ENCODE results near the gene ETV6.
"Not testable (repeated sequence)": the region's sequence is repeated elsewhere in the genome, so short reads cannot be mapped to it uniquely, and the experiment has no call there.

Gene ETV6

DNA sequence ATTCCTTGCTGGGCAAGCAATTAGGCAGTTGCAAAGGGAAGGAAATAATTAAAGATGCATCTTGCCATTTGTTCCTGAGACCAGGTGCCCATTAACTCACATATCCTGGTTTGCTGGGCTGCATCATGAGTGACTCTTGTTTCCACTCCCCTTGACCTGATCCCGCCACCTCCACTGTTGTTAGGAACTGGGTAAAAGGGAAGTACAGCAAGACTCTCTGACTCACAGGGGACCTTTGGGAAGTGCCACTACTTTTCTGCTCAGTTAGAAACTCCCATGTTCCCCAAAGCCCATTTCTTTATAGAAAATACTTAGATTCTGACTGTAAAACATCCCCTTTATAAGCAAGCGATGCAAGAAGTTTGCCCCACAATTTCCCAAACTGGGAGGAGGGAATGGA is 235.2 kb downstream of the ETV6 start:
- DNase-seq (ENCODE audit: low read depth) = no peak

DNA sequence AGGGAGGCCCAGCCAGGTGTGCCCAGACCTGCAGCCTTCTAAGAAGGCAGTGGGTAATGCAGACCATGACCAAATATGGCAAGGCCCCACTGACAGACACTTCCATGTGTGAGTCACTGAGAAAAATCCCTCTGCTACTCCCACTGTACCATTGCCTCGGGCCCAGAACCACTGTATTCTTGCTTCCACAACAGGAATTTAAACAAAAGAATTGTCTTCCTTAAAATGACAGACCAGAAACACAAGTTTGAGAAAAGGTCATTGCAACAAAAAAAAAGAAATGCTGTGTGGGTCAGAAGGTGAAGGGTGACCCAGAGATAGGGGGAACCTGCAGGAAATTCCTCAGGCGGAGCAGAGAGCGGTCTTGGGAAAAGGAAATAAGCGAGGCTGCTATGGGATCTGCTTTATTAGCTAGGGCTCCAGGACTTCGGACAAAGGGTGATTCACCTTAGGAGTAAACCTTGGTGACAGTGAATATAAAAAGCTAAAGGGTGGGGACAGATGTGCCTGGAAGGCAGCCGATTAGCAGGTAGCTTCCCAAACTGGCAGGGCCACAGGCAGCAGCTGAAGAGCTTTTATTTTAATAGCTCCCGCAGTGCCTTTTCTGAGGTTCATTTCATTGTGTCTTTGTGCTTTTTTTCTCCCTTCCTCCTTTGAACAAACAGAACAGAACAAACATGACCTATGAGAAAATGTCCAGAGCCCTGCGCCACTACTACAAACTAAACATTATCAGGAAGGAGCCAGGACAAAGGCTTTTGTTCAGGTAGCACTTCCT is 236.0 kb downstream of the ETV6 start:
- DNase-seq (ENCODE audit: low read depth) = no peak

DNA sequence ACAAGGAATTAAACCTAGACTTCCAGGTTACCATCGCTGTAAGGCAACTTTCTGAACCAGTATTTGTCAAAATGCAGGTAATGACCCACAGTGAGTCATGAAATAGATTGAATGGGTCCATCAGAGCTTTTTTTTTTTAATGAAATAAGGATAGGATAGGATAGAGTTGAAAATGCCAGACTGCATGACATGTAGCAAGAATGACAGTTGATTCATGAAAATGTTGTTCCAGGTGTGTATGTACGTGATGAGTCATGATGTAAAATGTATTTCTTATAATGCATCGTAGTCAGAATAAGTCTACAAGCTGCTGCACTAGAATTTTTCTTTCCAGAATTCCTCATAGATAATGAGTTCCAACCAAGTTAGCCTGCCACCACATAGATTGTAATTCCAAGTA is 236.9 kb downstream of the ETV6 start:
- DNase-seq (ENCODE audit: low read depth) = no peak

DNA sequence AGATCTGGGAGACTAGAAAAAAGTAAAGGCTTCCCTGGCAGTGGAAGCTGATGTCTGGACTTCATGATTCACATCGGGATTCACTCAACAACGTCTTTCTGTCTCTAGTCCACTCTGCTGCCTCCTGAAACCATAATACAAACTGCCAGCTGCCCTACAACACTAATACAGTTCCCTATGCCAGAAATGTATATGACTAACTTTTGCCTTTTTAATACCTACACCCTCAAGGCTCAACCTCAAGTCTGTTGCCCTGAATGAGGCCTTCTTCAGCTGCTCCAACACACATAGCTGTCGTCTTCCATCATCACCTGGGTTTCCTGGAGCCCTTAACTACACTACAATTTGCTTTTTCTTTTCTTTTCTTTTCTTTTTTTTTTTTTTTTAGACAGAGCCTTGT is 238.6 kb downstream of the ETV6 start:
- DNase-seq (ENCODE audit: low read depth) = no peak

GRCh38 chr12:11891346-11891745 is 241.9 kb downstream of the ETV6 start:
- DNase-seq (ENCODE audit: low read depth) = no peak

DNA sequence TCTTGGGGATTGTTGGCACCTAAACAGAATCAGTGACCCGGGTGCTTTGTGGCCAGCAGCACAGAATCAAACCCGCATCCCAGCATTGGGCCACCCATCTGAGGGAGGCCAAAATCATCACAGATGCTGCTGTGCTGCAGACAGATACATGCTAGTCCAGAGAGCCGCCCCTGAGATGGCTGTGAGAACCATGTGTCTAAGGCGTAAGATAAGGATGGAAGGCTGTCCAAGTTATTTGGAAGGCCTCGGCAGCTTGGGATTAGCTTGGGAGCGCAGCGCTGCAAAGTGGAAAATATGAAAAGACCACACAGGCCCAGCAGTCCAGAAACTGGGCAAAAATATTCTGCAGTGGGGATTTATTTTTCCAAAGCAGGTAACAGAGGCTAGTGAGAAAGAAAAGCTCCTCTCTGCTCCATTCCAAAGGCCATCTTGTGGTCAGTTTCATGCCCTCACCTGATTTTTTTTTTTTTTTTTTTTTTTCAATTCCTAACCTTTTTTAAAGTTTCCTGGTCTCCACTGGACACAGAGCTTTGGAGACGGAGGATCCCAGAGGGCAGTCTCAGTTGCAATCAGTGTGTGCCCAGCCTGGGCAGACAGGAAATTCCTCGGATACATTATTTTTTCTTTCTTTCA is 242.4 kb downstream of the ETV6 start:
- no peak for DNase-seq (ENCODE audit: low read depth)

DNA sequence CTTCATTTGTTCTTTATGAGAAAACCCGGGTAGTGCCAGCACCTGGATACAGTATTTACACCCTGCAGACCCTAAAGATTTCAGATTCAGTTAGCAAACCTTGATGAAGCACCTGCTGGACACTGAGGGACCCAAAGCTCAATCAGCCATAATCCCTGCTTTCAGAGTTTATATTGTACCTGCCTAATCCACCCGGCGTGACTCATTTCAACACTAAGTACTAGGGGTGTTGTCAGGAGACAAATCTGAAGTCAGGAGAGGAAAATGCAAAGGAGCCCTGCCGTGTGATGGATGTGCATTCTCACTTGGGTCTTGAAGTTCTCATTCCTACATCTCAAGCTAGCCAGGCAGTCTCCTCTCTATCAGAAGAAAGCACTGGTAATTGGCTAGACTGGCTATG is 244.5 kb downstream of the ETV6 start:
- no peak for DNase-seq (ENCODE audit: low read depth)

DNA sequence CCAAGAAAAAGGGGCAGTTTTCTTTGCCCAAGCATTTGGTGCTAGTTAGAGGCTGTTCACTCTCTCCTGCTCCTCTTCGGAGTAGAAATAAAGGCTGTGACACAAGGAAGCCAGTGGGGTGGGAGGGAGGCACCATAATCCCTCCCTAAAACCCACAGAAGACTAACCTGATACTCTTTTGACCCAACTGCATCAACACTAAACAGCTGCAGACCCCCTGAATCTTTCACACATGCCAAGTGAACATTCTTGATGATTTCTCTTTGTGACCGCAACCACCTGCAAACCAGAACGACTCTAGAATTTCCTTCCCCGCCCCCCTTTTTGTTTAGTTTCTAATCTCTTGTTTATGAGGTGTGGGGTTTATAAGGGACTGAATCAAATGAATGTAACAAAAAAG is 245.4 kb downstream of the ETV6 start:
- DNase-seq (ENCODE audit: low read depth) = no peak

DNA sequence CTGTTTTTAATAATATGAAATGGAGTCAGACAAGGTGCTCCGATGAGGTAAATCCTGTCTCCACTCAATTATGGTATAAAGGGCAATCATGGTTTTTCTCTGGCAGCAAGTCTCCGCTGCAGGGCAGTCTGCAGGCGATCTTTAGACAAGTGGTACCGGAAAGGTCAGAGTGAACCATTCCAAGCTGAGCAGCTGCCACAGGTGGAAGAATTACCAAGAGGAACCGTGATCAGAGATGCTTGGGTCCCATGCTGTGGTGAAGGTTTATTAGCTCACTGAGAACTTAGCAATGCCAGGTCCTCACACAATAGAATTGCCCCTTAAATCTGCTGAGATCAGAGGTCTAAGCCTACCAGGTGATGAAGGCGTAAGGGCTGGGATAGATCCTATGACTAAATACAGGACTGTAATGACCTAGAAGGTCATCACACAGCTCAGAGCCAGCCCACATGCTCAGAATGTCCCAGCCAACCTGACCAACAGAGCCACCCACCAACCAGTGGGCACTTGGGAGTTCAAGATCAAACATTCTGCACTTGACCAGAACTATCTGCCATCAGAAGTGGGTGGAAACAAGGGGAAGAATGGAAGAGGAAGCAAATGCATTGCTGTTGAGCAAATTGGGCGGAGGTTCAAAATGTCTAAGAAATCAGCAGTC is 246.1 kb downstream of the ETV6 start:
- DNase-seq (ENCODE audit: low read depth) = no peak

DNA sequence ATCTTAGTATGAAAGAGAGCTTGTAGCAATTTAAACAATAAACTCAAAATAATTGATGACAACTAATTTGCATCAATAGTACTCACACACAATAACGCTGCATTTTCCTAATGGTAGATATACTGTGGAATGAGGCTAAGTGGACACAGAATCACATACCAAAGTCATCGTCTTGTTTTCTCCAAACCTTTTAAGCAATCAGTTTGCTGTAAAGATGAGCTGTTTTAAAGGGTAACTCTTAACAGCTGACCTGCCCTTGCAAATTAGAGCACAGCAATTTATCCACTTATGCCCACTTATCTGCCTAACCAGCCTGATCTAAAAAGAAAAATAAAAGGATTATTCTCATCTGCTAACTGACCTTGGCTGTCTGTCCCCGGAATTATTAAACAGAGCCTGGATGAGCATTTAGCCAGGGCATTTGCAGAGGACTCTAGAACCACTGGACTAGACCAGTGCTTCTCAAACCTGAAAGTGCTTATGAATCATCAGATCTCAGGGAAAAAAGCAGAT is 247.0 kb downstream of the ETV6 start:
- DNase-seq (ENCODE audit: low read depth) = no peak

- DNase-seq (ENCODE audit: low read depth) = no peak
Observed at GRCh38 chr12:11897923-11898322, 248.4 kb downstream of the ETV6 start.

DNA sequence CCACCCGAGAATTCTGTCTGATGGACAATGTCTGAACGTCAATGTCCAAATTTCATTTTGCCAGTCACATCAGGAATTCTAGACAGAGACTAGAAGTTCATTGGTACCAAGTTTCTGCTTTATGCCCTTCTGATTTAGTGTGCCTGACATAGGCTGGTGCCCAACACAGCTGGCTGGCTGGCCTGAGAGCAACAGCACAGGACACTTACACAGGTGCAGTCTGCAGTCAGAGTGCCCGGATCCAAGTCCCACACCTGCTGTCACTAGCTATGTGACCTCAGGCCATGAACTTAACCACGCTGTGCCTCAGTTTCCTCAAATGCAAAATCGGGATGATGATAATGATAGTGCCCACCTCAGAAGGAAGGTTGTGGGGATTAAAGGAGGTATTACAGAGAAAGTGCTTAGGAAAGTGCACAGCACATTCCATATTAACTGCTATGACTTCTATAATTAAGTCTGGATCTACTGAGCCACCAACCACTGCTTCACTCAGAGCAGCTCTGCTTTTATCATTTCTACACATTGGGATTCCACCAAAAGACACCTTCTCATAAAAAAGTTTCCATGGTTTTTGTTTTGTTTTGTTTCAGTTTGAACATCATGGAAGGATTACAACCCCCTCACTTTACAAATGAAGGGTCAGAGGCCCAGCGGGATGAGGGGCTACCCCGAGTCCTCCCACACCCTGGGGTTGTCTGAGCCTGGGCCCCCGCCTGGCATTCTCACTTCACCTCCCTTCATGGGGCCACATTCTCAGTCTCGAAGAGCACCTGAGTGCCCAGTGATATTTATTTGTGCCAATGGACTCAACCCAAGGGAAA is 252.4 kb downstream of the ETV6 start:
- no peak for DNase-seq (ENCODE audit: low read depth)

DNA sequence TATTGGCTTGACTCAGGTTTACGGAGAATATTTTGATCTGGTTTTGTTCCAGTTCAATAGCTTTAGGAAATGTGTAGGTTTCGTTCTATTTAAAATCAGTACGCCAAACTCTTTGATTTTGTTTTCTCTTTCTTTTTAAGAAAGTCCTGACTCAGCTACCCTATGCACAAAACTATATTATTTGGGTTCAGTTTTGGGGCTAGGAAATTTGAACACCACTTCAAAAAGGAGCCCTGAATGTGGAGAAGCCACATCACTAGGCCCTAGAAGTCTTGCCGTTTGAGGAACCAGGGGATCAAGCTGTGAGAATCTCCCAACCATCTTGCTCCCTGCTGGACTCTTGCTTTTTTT is 253.0 kb downstream of the ETV6 start:
- no peak for DNase-seq (ENCODE audit: low read depth)

GRCh38 chr12:11904124-11904523 is 254.7 kb downstream of the ETV6 start:
- no peak for DNase-seq (ENCODE audit: low read depth)

- DNase-seq (ENCODE audit: low read depth) = no peak
Observed at GRCh38 chr12:11905534-11905933, 256.1 kb downstream of the ETV6 start.

- peak; percentile 48 for DNase-seq (ENCODE audit: low read depth)
Observed at GRCh38 chr12:11906286-11906935, 256.9 kb downstream of the ETV6 start.

GRCh38 chr12:11907625-11908024 is 258.2 kb downstream of the ETV6 start:
- no peak for DNase-seq (ENCODE audit: low read depth)

DNA sequence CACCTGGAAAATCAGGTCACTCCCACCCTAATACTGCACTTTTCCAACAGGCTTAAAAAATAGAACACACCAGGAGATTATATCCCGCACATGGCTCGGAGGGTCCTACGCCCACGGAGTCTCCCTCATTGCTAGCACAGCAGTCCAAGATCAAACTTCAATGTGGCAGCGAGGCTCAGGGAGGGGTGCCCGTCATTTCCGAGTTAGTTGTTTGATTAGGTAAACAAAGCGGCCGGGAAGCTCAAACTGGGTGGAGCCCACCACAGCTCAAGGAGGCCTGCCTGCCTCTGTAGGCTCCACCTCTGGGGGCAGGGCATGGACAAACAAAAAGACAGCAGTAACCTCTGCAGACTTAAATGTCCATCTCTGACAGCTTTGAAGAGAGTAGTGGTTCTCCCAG is 259.9 kb downstream of the ETV6 start:
- DNase-seq (ENCODE audit: low read depth) = not testable (repeated sequence)

GRCh38 chr12:11916113-11916512 is 266.6 kb downstream of the ETV6 start:
- no peak for DNase-seq (ENCODE audit: low read depth)

GRCh38 chr12:11916771-11917170 is 267.3 kb downstream of the ETV6 start:
- DNase-seq (ENCODE audit: low read depth) = no peak

DNA sequence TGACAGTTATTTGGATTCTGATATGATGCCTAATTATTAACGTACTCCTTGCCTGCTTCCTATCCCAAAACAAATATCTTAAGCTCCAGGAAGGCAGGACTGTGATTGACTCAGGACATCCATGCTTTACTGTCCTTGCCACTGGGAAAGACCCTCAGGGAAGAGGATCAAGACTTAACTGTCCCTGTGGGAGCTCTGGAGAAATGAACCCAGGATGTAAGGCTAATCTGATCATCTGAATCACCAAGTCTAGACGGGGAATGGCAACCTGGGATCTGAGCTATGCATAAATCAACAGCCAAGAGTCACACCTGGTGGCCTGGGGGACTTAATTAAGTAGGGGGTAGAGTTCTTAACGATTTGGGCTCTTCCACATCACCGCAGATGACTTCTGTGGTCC is 268.0 kb downstream of the ETV6 start:
- no peak for DNase-seq (ENCODE audit: low read depth)

DNA sequence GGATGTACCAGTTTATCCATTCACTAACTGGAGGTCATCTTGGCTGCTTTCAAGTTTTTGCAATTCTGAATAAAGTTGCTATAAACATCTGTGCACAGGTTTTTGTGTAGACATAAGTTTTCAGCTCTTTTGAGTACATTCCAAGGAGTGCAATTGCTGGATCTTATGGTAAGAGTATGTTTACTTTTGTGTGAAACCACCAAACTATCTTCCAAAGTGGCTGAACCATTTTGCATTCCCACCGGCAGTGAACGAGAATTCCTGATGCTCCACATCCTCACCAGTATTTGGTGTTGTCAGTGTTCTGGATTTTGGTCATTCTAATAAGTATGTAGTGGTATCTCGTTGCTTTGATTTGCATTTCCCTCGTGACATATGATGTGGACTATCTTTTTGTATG is 270.8 kb downstream of the ETV6 start:
- no peak for DNase-seq (ENCODE audit: low read depth)
